HepG2 (cell line): ENCODE measurements around the gene SLC6A12. TPM values are rescaled to one million over a fixed set of nuclear protein-coding genes. Genes with fewer than 3 reads are reported as not detected.

Source experiments
- ATAC-seq: fragments of 200-7000 bp; cut with Tn5 transposase; 3 replicates; pipeline ENCODE4 v1.9.1; 2020; ENCODE audit warnings: mild to moderate bottlenecking, moderate library complexity
- BruUV-seq: library from RNA; stranded (reverse); fragments of 400-500 nt; replicated peaks from 2 replicates; lab custom pipeline; 2021; lab: Mats Ljungman, UMichigan
- CTCF ChIA-PET: fragments of 300-600 bp; formaldehyde crosslinking; extraction: SDS; loops from one replicate; lab custom pipeline; 2021; ENCODE audit warnings: low total read pairs, inconsistent platforms, low intra/inter-chr PET ratio; lab: Yijun Ruan, JAX
- POLR2A ChIA-PET: fragments of 350-600 bp; sonication (Branson Sonifier 250); formaldehyde crosslinking; loops from one replicate; lab custom pipeline; 2020; ENCODE audit warnings: antibody characterized with exemption, inconsistent platforms; lab: Yijun Ruan, JAX
- DNase-seq: peaks from one replicate; pipeline ENCODE4 v3.0.0-alpha.2; 2015; ENCODE audit warnings: low spot score
- FAIRE-seq: peaks from 3 replicates; lab custom pipeline; 2011; peaks lifted over from hg19 to GRCh38; lab: Jason Lieb, UNC
- H2AFZ ChIP-seq: one replicate; pipeline ENCODE4 v1.6.1; 2011; ENCODE audit warnings: low read length, inconsistent platforms
- H3K27ac ChIP-seq: fragments of 300-600 bp; 3 replicates; pipeline ENCODE4 v1.8.0; 2011; ENCODE audit warnings: mixed run types, mild to moderate bottlenecking, mixed read lengths, low read length, inconsistent platforms; ENCODE audit not compliant: insufficient read depth; ENCODE audit errors: extremely low read length
- H3K27me3 ChIP-seq, 2 experiments: fragments of 200-600 bp in 1 of 2; 2 replicates in 1 of 2; 3 replicates in 1 of 2; pipeline versions ENCODE4 v1.6.0 to v1.8.0; 2011; ENCODE audit warnings: low read length in 2 of 2, mild to moderate bottlenecking in 2 of 2, moderate library complexity in 2 of 2, inconsistent platforms in 1 of 2; ENCODE audit not compliant: insufficient read depth in 2 of 2, control insufficient read depth in 1 of 2
- H3K36me3 ChIP-seq, 2 experiments: fragments of 200-600 bp in 1 of 2; replicated peaks in 1 of 2; 2 replicates in 1 of 2; 3 replicates in 1 of 2; pipeline versions ENCODE4 v1.5.1 to v1.8.0; 2011; ENCODE audit warnings: low read length in 2 of 2, inconsistent platforms in 1 of 2; ENCODE audit not compliant: insufficient read depth in 2 of 2, control insufficient read depth in 1 of 2
- H3K4me1 ChIP-seq: 2 replicates; pipeline ENCODE4 v1.5.1; 2012; ENCODE audit warnings: low read length, inconsistent platforms; ENCODE audit not compliant: insufficient read depth
- H3K4me2 ChIP-seq: 2 replicates; pipeline ENCODE4 v1.6.0; 2011; ENCODE audit warnings: low read depth, low read length, inconsistent platforms
- H3K4me3 ChIP-seq, 3 experiments: fragments of 200-600 bp in 1 of 3; sonication (generic), shearing (Covaris generic) in 1 of 3; replicated peaks in 1 of 3; 2 replicates each; pipeline ENCODE4 v1.5.1; 2011 to 2016; ENCODE audit warnings: low read length in 3 of 3, inconsistent platforms in 2 of 3, low read depth in 2 of 3, mild to moderate bottlenecking in 2 of 3, control low read depth in 1 of 3, mixed read lengths in 1 of 3; ENCODE audit not compliant: insufficient read depth in 1 of 3
- H3K79me2 ChIP-seq: one replicate; pipeline ENCODE4 v1.6.1; 2011; ENCODE audit warnings: low read length, inconsistent platforms; ENCODE audit not compliant: insufficient read depth
- H3K9ac ChIP-seq: 2 replicates; pipeline ENCODE4 v1.6.0; 2011; ENCODE audit warnings: mild to moderate bottlenecking, low read depth, low read length, inconsistent platforms; ENCODE audit not compliant: insufficient read depth
- H3K9me3 ChIP-seq: 2 replicates; pipeline ENCODE4 v1.5.1; 2012; ENCODE audit warnings: mild to moderate bottlenecking, low read length
- H4K20me1 ChIP-seq: 2 replicates; pipeline ENCODE4 v1.6.0; 2011; ENCODE audit warnings: inconsistent platforms, mild to moderate bottlenecking, low read length, moderate library complexity; ENCODE audit not compliant: insufficient read depth
- CENPBD1 ChIP-seq: sonication (generic); formaldehyde crosslinking; IDR thresholded peaks from 2 replicates; pipeline ENCODE4 v1.8.0; 2022; ENCODE audit warnings: missing genetic modification reagents, low read depth, mild to moderate bottlenecking, borderline replicate concordance
- KLF16 ChIP-seq, 2 experiments: sonication (generic) in 1 of 2; formaldehyde crosslinking in 1 of 2; IDR thresholded peaks; 2 replicates each; pipeline versions ENCODE4 v1.6.1 to v1.8.0; 2016 to 2023; ENCODE audit warnings: missing genetic modification reagents in 2 of 2, missing compliant biosample characterization in 1 of 2
- MTF1 ChIP-seq: sonication (generic); formaldehyde crosslinking; IDR thresholded peaks from 2 replicates; pipeline ENCODE4 v1.5.0; 2020; ENCODE audit warnings: missing genetic modification reagents
- SMYD3 ChIP-seq: sonication (generic); formaldehyde crosslinking; IDR thresholded peaks from 2 replicates; pipeline ENCODE4 v1.8.1; 2023; ENCODE audit warnings: mild to moderate bottlenecking, missing genetic modification reagents
- SNAI1 ChIP-seq: sonication (generic); formaldehyde crosslinking; IDR thresholded peaks from 2 replicates; pipeline ENCODE4 v1.5.0; 2020; ENCODE audit warnings: mild to moderate bottlenecking, missing genetic modification reagents, borderline replicate concordance
- SP4 ChIP-seq: sonication (generic); formaldehyde crosslinking; IDR thresholded peaks from 2 replicates; pipeline ENCODE4 v1.8.1; 2023; ENCODE audit warnings: mild to moderate bottlenecking, missing genetic modification reagents
- ZNF207 ChIP-seq: fragments of 450-650 bp; IDR thresholded peaks from 2 replicates; pipeline ENCODE4 v1.6.1; 2016; ENCODE audit warnings: antibody characterized with exemption, borderline replicate concordance
- ZNF598 ChIP-seq: sonication (generic); formaldehyde crosslinking; IDR thresholded peaks from 2 replicates; pipeline ENCODE4 v1.5.1; 2020; ENCODE audit warnings: mild to moderate bottlenecking, missing genetic modification reagents, borderline replicate concordance
- WGBS: methylation state at CpG from one replicate; pipeline ENCODE4 v1.1.6; 2017; ENCODE audit warnings: low lambda C conversion rate; 5-methylcytosine and 5-hydroxymethylcytosine counted together
- in situ Hi-C: cut with HindIII; loops from 2 replicates; pipeline ENCODE4 v1.10.0; 2017; ENCODE audit warnings: low pct_unique_long_range_greater_than_20kb; ENCODE audit not compliant: extremely low pct_ligation_motif_present
- intact Hi-C: fragments of 100-400 bp; cut with micrococcal nuclease; formaldehyde crosslinking; loops from one replicate; pipeline ENCODE4 v1.10.0; 2022; ENCODE audit not compliant: unreplicated experiment
- polyA plus RNA-seq, 8 experiments: library from polyadenylated mRNA; depleted of rRNA in 3 of 8; stranded (reverse) in 7 of 8; unstranded in 1 of 8; fragments of >200 nt; fragmentation: Illumina TruSeq in 4 of 8; extraction: Trizol in 4 of 8; gene quantifications; 2 replicates each; pipeline versions ENCODE4 v1.2.1 to v1.2.3, GENCODE V29; 2011 to 2016; ENCODE audit warnings: low read depth in 4 of 8, missing spikeins in 1 of 8, mixed read lengths in 1 of 8; ENCODE audit not compliant: insufficient read depth in 1 of 8
- total RNA-seq, 5 experiments: library from RNA; depleted of rRNA; stranded (reverse); fragments of >200 nt; fragmentation: Illumina TruSeq; extraction: Trizol; gene quantifications; 2 replicates each; pipeline ENCODE4 v1.2.3, GENCODE V29; 2016; ENCODE audit warnings: low read depth in 1 of 5
- TF ChIP-seq, protein P1 (sequence below): sonication (generic); formaldehyde crosslinking; IDR thresholded peaks from 2 replicates; pipeline ENCODE4 v1.5.1; 2020; ENCODE audit warnings: missing genetic modification reagents, mild to moderate bottlenecking, borderline replicate concordance
- TF ChIP-seq, protein P2 (sequence below): sonication (generic); formaldehyde crosslinking; IDR thresholded peaks from 2 replicates; pipeline ENCODE4 v1.4.0; 2020; ENCODE audit warnings: missing genetic modification reagents

Gene SLC6A12
- total and polyA plus RNA-seq, 2 of the 13 experiments (the other 11 are each of a cell fraction or from before 2014, with no cell fraction given) = 3.7 to 18.8 TPM

DNA sequence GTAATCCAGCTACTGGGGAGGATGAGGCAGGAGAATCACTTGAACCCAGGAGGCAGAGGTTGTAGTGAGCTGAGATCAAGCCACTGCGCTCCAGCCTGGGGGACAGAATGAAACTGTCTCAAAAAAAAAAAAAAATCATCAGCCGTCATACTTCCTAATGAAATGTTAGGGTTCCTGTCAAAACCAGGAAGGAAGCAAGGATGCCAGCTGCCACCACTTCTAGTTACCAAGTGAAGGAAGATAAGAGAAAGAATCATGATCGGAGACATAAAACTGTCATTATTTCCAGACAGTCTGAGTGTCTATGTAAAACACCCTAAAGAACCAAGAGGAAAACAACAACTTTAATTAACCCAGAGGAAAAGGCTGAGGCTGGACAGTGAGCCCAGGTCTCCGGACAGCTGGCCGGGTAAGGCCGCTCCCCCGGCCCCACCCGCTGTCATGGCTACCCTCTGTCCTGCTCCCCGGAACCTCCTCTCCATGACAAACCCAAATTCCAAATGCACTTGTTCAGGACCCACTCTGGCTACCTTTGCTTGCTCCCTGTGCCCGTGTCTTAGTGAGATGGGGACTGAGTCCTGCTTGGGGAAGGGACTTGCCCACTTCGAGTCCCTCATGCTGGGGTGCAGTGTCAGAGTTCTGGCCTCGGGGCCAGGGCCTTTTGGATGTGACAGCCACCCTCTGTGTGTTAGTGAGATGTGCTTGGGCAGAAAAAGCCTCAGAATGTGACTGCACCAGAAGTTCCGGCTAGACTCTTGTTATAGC, 29.0 kb downstream of the SLC6A12 start:
- DNase-seq = no peak
- H3K4me3 ChIP-seq = no peak overlapping the region
- CTCF ChIA-PET = no interaction called here
- H3K27me3 ChIP-seq = peaks cover 9 to 19% of the 10 kb centered on the region in 2 experiments; a peak in 3 of 5 replicates
- in situ Hi-C loops (no loop called here), intact Hi-C loops (no loop called here)
- H3K79me2 ChIP-seq = no peaks in the 10 kb centered on the region
- BruUV-seq = no TSS peak
- FAIRE-seq = no peak
- WGBS = 55% methylated on average over 11 of the region's 13 CpGs
- no peak overlapping the region for H3K4me2 ChIP-seq
- peaks cover 14% of the 10 kb centered on the region; the same call in 1 of the 2 replicates for H3K4me1 ChIP-seq
- no peaks in the 10 kb centered on the region for H3K9me3 ChIP-seq
- no peak overlapping the region for H3K27ac ChIP-seq
- no peak overlapping the region for H2AFZ ChIP-seq
- ATAC-seq = no peak
- no peak overlapping the region for H3K9ac ChIP-seq
- POLR2A ChIA-PET = no interaction called here
- no peak for TF ChIP-seq SMYD3 (CRISPR knock-in tag)
- TF ChIP-seq, protein P1, sequence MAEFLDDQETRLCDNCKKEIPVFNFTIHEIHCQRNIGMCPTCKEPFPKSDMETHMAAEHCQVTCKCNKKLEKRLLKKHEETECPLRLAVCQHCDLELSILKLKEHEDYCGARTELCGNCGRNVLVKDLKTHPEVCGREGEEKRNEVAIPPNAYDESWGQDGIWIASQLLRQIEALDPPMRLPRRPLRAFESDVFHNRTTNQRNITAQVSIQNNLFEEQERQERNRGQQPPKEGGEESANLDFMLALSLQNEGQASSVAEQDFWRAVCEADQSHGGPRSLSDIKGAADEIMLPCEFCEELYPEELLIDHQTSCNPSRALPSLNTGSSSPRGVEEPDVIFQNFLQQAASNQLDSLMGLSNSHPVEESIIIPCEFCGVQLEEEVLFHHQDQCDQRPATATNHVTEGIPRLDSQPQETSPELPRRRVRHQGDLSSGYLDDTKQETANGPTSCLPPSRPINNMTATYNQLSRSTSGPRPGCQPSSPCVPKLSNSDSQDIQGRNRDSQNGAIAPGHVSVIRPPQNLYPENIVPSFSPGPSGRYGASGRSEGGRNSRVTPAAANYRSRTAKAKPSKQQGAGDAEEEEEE (CRISPR knock-in tag) = no peak
- no peak for TF ChIP-seq KLF16 (CRISPR knock-in tag; IDR thresholded peaks at IDR 0.05)
- TF ChIP-seq ZNF207 = no peak
- no peaks in the 10 kb centered on the region for H4K20me1 ChIP-seq
- no peaks in the 10 kb centered on the region for H3K36me3 ChIP-seq

DNA sequence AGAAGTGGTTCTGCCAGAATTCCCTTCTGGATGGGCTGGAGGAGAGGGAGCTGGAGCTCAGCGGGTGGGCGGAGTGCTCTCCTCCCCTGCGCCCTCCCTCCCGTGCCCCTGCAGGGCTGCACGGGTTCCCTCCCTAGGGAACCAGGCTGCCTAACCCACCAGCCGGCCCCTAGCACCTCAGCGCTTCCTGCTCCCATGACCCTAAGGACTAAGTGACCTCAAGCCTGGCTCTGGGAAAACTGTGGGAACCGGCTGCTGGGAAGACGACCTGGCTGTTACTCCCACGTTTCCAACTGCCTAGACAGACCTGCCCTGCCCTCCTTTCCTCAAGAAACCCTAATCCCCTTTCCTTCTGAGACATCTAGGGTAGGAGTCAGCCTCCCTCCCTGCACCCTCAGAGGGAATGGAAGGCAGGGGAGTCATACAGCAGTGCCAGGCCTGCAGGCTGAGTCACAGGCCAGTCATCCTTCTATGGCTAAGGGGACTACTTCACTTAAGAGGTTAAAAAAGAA, 31.5 kb downstream of the SLC6A12 start:
- no peak overlapping the region for H3K9ac ChIP-seq
- TF ChIP-seq MTF1 (CRISPR knock-in tag) (no peak), ZNF598 (CRISPR knock-in tag) (no peak), SP4 (no peak), SNAI1 (CRISPR knock-in tag) (no peak), CENPBD1 (no peak)
- TF ChIP-seq, protein P2, sequence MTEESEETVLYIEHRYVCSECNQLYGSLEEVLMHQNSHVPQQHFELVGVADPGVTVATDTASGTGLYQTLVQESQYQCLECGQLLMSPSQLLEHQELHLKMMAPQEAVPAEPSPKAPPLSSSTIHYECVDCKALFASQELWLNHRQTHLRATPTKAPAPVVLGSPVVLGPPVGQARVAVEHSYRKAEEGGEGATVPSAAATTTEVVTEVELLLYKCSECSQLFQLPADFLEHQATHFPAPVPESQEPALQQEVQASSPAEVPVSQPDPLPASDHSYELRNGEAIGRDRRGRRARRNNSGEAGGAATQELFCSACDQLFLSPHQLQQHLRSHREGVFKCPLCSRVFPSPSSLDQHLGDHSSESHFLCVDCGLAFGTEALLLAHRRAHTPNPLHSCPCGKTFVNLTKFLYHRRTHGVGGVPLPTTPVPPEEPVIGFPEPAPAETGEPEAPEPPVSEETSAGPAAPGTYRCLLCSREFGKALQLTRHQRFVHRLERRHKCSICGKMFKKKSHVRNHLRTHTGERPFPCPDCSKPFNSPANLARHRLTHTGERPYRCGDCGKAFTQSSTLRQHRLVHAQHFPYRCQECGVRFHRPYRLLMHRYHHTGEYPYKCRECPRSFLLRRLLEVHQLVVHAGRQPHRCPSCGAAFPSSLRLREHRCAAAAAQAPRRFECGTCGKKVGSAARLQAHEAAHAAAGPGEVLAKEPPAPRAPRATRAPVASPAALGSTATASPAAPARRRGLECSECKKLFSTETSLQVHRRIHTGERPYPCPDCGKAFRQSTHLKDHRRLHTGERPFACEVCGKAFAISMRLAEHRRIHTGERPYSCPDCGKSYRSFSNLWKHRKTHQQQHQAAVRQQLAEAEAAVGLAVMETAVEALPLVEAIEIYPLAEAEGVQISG (CRISPR knock-in tag) = no peak

More for the DNA sequence above, 31.5 kb downstream of the SLC6A12 start:
- no peak overlapping the region for H3K4me2 ChIP-seq
- H3K27me3 ChIP-seq = peaks cover 15 to 44% of the 10 kb centered on the region in 2 experiments; a peak in 4 of 5 replicates
- POLR2A ChIA-PET = no interaction called here
- no peak overlapping the region for H3K4me3 ChIP-seq
- no peak for DNase-seq
- 11% methylated on average over 4 of the region's 10 CpGs for WGBS
- ATAC-seq = no peak
- in situ Hi-C loops (no loop called here), intact Hi-C loops (no loop called here)
- H4K20me1 ChIP-seq = no peaks in the 10 kb centered on the region
- no peaks in the 10 kb centered on the region for H3K9me3 ChIP-seq
- H2AFZ ChIP-seq = no peak overlapping the region
- FAIRE-seq = no peak
- no TSS peak for BruUV-seq
- no peaks in the 10 kb centered on the region for H3K36me3 ChIP-seq
- no peak overlapping the region for H3K27ac ChIP-seq
- CTCF ChIA-PET = no interaction called here
- H3K79me2 ChIP-seq = no peaks in the 10 kb centered on the region
- peaks cover 18% of the 10 kb centered on the region; the same call in 1 of the 2 replicates for H3K4me1 ChIP-seq
